Endometrium (tissue), 2 donors: ENCODE results near the gene DHX35.
A peak's percentile ranks its signal among the peaks of the same experiment; 100 is the strongest.

Experiments used
- FAIRE-seq: peaks from 2 replicates; lab custom pipeline; 2012; peaks lifted over from hg19 to GRCh38; lab: Jason Lieb, UNC
- donor health status: control.
- donor health status: control.

Gene DHX35, protein sequence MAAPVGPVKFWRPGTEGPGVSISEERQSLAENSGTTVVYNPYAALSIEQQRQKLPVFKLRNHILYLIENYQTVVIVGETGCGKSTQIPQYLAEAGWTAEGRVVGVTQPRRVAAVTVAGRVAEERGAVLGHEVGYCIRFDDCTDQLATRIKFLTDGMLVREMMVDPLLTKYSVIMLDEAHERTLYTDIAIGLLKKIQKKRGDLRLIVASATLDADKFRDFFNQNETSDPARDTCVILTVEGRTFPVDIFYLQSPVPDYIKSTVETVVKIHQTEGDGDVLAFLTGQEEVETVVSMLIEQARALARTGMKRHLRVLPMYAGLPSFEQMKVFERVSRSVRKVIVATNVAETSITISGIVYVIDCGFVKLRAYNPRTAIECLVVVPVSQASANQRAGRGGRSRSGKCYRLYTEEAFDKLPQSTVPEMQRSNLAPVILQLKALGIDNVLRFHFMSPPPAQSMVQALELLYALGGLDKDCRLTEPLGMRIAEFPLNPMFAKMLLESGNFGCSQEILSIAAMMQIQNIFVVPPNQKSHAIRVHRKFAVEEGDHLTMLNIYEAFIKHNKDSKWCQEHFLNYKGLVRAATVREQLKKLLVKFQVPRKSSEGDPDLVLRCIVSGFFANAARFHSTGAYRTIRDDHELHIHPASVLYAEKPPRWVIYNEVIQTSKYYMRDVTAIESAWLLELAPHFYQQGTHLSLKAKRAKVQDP

DNA sequence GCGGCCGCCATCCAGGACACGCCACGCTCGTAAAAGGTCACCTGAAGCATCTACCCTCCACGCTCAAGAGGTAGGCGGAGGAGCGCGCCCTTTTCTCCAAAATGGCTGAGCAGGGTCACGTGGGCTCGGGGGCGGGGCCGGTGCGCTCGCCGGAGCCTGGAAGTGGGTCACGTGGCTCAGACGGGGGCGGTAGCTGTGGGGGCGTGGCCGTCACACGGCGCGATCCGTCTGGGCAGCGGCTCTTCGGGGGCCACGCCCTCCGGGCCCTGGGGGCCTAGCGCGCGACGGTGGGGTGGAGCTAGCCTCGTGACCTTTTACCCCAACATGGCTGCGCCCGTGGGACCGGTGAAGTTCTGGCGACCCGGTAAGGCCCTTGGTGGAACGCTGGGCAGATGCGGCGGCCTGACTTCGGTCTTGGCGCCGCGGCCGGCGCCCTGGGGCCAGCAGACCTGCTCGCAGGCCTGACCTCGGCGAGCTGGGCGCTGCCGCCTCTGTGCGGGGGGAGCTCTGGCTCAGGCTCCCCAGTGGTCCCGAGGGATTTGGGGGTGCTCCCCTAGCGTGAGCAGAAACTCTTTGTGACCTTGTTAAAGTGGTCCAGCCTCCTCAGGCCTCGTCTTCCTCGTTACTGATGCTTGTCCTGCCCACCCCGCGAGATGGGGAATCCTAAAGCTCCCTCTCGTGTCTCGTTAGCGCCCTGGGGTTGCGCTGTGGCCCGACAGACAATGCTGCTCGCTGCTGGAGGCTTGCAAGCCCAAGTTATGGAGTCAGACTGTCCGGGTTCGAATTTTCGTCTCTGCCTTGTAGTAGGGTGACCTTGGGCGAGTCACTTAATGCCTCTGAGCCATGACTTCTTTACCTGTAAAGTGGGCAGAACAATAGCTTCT is at the start of gene DHX35:
Gene DHX35 (plus strand): TSS at position 301 of the 884 bp plus-strand sequence. CDS start 24 bp downstream, at position 325.
- no peak for FAIRE-seq

DNA sequence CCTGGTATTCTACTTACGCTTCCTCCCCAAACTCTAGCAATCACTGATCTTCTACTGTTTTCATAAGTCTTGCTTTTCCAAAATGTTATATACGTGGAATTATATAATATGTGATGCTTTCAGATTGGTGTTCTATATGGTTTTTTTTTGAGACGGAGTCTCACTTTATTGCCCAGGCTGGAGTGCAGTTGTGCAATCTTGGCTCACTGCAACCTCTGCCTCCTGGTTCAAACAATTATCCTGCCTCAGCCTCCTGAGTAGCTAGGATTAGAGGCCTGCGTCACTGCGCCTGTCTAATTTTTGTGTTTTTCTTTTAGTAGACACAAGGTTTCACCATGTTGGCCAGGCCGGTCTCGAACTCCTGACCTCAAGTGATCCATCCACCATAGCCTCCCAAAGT is 46.8 kb upstream of the DHX35 start:
- FAIRE-seq: no peak

DNA sequence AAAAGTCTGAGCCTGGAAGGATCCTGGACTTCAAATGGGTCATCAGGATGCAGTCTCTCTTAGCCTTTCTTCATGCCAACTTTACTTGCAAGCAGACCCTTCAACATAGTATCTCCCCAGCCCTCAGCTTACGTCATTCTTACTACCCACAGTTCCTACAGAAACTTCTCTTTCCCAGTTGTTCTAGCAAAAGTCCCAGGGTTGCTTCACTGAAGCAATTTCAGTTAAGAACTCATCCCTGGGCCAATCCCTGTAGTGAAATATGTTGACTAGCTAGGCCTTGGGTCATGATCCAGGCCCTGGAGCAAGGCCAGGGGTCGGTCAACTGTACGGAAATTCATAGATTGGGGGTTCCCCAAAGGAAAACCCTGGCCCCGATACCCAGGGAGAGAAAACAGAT is 44.5 kb upstream of the DHX35 start:
- FAIRE-seq: no peak

DNA sequence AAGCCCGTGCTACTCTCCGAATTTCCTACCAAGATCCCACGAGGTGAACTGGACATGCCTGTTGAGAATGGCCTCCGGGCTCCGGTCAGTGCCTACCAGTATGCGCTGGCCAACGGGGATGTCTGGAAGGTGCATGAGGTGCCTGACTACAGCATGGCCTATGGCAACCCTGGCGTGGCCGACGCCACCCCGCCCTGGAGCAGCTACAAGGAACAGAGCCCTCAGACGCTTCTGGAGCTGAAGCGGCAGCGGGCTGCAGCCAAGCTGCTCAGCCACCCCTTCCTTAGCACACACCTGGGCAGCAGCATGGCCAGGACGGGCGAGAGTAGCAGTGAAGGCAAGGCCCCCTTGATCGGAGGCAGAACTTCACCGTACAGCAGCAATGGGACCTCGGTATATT is 44.0 kb upstream of the DHX35 start:
- no peak for FAIRE-seq

DNA sequence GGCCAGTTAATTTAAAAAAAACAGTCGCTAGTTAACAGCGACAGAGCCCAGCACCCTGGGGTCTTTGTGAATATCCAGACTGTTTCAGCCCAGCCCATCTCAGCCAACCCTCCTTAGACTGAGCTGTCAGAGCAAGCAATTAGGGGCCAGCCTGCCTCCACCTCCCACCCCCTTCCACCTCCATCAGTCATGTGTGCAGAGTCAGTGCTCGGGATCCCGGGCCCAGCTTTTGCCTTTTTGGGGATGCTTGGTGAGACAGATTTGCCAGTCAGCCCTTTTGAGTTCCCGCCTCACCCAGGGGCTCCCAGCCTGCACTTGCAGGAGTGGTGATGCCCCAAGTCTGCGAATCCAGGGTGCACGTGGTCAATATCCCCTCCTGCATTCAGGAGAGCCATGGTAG is 42.5 kb upstream of the DHX35 start:
- FAIRE-seq: no peak

DNA sequence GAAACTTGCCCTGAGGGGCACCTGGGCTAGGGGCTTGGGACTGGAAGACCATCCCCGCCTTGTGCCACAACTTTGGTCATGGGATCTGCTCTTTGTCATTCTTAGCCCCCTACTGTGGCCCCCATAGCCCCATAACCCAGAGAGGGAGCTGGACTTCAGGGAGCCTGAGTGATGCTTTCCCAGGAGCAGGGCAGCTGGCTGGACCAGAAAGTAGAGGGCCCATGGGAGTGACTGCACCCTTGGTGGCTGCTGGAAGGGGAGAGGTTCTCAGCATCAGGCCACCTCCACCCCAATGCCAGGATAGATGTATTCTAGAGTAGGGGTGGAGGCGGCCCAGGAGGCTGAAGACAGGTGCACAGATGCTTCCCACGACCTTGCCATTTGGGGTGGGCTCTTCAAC is 41.7 kb upstream of the DHX35 start:
- no peak for FAIRE-seq

DNA sequence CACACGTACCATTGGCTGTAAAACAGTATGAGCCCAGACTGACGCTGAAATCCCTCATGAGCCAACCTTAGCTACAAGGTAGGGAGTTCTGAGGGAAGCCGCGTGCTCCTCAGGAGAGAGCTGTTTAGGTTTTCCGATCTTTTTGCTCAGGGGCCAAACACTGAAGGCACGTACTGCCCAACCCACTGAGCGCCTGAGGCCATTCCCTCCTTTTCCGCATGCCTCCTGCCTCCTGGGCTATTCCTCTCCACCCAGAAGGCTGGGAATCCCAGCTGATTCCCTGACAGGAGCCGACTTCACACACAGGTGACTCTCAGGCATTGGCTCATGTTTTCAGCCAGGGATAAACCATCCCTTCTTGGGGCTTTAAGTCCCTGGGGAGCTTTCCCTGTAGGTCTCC is 41.3 kb upstream of the DHX35 start:
- FAIRE-seq: no peak

DNA sequence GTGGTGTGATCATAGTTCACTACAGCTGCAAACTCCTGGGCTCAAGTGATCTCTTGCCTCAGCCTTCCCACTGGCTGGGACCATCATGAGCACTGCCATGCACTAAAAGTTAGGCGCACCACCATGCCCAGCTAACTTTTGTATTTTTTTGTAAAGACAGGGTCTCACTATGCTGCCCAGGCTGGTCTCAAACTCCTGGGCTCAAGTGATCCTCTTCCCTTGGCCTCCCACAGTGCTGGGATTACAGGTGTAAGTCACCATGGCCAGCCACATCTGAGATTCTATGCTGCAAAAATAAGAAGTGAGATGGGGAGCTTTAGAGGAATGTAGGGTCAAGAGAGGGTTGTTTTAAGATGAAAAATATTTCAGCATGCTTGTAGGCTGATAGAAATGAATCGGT is 37.4 kb upstream of the DHX35 start:
- no peak for FAIRE-seq

DNA sequence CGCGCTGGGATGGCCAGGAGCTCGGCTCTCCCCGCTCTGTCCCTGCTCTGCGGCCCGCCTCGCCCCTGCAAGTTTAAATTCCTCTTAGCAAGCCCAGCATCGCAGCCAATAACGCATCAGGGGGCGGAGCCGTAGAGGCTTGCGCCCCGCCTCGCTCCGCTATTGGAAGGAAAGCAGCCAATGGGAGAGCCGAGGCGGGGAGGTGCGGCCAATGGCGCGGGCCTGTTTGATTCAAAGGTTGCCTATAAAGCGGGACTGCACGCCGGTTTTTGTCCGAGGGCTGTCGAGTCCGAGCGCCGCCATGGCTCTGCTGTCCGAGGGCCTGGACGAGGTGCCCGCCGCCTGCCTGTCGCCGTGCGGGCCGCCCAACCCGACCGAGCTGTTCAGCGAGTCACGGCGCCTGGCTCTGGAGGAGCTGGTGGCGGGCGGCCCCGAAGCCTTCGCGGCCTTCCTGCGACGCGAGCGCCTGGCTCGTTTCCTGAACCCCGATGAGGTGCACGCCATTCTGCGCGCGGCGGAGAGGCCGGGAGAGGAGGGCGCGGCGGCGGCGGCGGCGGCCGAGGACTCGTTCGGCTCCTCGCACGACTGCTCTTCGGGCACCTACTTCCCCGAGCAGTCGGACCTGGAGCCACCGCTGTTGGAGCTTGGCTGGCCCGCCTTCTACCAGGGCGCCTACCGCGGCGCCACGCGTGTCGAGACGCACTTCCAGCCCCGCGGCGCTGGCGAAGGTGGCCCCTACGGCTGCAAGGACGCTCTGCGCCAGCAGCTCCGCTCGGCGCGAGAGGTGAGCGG is 35.8 kb upstream of the DHX35 start, which contains the start of gene FAM83D:
Gene FAM83D (plus strand): TSS at position 276 of the 792 bp plus-strand sequence. CDS start 26 bp downstream, at position 302.
- peak; percentile 69 for FAIRE-seq

DNA sequence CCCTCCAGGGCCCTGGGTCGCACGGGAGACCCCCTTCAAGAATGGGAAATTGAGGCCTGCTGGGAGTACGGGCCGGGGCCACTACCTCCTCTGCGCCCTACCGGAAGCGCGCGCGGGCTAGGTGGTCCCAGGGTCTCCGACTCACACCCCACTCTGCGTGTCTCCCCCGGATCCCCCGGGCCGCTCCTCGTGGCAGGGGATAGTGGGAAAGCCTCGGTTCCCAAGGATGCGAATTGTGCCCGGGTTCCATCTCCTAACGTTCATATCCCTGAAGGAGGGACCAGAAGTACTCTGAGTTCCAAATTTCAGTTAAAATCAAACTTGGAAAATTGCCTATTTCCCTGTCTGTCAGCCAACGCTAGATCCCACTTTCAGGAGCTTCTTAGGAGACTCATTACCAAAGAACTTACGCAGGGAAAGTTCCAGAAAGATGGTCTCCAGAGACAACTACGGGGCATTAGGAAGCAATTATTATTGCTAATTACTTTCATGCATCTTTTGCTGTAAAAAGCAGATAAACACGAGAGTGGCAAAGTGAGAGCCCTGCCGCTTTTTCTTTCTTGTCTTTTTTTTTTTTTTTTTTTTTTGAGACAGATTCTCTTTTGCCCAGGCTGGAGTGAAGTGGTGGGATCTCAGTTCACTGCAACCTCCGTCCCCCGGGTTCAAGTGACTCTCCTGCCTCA is 35.1 kb upstream of the DHX35 start:
- FAIRE-seq: no peak

DNA sequence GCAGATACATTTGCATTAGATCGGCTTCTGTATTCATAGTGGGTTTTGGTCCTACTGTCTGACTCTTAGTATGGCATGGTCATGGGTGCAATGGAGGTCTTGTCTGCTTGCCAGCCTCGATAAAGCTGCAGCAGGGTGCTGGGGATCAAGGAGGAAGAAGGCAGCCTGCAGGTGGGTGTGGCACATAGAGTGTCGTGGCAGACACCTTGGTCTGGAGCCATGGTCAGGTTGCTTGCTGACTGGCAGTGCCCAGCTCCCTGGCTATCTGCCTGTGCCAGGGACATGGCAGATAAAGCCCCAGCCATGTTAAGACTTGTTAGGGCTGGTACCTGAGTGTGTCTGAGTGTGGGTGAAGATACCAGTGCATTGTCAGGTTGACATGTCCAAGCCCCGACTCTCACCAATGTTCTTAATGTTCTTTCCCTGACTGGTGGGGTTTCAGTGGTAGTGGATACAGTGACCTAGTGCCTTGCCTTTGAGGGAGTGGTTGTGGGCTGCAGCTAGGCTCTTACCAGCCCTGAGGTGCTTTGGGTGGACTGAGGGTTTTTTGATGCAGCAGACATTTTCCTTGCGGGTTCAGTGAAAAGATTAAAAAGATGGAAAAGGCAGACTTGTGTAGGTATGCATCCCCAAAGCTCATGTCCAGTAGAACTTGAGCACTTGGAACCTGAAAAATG is 34.1 kb upstream of the DHX35 start:
- no peak for FAIRE-seq

DNA sequence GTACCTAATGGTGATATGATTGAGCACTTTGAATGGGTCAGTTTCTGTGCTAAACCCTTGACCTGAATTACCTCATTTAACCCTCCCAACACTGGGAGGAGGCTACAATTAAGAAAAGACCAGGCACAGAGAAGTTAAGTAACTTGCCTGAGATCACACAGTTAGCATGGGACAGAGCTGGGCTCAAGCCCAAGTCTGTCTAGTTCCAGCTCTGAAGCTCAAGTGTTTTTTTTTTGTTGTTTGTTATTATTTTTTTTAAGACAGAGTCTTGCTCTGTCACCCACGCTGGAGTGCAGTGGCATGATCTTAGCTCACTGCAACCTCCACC is 31.9 kb upstream of the DHX35 start:
- FAIRE-seq: no peak

DNA sequence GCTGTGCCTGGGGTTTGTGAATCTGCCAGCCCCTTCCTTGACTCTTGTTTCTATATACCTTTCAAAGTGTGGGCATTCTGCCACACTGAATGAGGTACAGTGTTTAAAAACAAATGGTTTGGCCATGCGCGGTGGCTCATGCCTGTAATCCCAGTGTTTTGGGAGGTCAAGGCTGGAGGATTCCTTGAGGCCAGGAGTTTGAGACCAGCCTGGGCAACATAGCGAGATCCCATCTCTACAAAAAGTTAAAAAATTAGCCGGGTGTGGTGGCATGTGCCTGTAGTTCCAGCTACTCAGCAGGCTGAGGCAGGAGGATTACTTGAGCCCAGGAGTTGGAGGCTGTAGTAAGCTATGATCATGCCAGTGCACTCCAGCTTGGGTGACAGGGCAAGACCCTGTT is 30.2 kb upstream of the DHX35 start:
- FAIRE-seq: no peak

DNA sequence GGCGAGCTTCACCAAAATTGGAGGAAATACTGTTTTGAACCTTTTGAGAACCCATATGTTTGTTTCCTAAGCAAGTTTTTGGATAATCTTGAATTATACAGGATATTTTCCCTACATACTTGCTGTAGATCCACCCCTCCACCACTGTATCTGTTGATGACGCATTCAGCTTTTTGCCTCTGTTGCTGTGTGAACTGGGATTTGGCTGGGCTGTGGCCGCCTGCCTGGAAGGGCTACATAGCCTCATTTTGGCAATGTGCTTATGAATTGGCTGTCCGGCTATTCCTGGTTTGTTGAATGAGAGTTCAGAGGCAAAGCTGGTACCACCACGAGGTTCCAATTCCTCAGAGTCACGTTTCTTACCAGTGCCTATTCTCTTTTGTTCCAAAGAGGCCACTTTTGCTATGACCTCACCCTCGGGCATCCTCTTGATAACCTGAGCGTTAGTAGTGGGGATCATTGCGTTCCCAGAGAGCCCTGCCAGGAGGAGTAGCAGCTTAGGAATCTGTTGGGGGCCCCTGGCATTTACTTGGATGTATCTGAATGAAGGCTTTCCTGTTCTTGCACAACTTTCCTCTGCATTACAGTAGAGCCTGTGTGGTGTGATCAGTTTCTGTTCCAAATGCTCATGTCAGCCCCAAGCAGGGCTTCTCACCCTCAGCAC is 29.6 kb upstream of the DHX35 start:
- no peak for FAIRE-seq

DNA sequence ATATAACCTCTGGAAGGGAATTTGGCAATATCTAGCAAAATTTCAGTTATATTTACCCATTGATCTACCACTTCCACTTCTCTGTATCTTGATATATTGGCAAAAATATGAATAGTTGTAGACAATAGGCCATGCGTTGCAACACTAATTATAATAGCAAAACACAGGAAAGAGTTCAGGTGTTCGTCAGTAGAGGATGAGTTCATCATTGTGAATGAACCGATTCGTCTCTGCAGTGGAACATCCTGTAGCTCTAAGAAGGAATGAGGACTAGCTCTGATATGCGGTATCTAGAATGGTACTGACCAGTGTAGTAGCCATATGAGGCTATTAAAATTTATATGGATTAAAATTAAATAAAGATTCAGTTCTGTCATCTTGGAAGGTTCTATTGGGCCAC is 27.6 kb upstream of the DHX35 start:
- no peak for FAIRE-seq

DNA sequence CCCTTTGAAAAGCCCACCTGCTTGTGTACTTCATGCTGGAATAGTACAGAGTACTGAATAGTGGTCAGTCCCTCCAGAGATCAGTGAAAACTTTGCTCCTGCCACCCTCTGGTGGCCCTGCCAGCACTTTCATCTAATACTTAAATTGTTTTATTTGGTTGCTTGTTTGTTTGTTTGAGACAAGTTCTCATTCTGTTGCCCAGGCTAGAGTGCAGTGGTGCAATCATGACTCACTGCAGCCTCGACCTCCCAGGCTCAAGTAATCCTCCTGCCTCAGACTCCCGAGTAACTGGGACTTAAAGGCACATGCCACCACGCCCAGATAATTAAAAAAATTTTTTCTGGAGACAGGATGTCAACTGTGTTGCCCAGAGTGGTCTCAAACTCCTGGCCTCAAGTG is 26.9 kb upstream of the DHX35 start:
- no peak for FAIRE-seq

DNA sequence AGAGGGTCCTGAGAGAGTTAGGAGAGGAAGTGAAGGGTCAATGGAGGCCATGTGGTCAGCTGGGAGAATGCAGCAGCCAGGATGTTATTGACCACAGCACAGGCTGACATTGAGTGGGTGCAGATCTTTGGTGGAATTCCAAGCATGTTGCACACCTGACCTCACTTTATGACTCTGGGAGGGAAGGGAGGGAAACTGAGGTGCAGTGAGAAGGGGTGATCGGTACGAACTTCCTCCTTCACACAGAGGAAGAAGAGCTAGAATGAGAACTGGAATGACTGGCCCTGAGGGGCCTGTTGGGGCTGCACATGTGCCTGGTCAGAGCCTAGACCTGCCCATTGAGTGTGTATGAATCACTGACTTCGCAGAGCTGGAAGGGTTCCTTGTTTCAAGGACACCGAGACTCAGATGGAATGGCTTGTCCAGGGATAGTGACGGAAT is 26.2 kb upstream of the DHX35 start:
- FAIRE-seq: no peak

DNA sequence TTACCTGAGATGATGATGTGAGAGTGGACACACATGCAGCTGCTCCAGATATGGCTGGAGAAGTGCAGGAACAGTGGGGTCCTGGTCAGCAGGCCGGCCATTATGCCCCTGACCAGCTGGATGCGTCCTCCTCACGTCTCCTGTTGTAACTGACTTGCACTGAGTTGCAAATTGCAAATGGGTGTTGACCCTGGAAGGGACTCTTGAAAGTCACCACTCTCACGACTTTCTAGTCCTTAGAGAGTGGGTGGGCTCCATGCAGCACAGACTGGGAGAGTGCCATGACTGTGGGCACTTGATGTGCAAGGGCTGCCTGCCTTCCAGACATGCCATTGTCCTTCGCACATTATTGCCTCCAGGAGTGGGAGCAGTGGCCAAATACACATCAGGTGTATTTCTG is 25.1 kb upstream of the DHX35 start:
- FAIRE-seq: no peak

DNA sequence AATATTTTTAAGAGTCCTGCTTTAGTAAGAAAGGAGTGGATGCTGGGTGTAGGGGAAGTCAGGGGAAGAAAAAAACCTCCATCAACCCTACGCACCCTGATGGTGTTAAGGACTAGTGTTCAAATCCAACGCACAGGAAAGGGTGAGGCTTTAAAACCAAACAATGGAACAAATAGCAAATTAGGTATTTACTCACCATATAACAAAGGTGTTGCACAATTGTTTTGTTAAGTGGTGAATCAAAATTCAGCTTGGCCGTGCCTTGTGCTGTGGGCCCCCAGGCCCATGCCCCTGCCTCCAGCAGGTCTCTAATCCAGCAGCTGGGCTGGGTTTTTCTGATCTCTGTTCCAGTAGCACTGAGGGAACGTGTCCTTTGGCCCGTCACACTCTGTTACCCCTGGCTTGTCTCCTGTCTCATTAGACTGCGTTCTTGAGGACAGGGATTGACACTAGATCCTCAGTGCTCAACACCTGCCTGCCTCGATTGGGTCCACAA is 24.1 kb upstream of the DHX35 start:
- no peak for FAIRE-seq

DNA sequence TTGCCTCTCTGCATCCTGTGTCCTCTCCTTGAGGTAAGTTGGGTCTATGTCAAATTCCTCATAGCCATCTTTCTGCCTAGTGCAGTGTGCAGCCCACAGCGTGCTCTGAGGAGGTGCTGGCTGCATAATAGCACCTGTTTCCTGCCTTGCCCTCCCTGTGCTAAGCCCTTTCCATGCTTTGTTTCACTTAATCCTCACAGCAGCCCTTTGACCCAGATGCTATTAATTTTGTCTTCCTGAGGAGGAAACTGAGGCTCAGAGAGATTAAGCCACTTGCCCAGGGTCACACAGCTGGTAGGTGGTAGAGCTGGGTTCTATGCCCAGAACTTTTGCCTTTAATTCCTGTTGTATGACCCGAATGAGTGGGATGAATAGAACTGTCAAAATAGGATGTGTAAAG is 22.5 kb upstream of the DHX35 start:
- FAIRE-seq: no peak
